ENCODE results near the gene DYNC2LI1.

GRCh38 chr2:43759195-43759594, 14.6 kb upstream of the DYNC2LI1 start:
- TF ChIP-seq CTCF (IDR thresholded peaks at IDR 0.05; ENCODE audit: low read length), result no peak
- no peak for TF ChIP-seq EZH2phosphoT487 (IDR thresholded peaks at IDR 0.05; ENCODE audit: low read length)

Data from MM.1S (cell line).